Measurements from ENCODE around the gene NACAD. TPM values are rescaled to one million over a fixed set of nuclear protein-coding genes. Genes with fewer than 3 reads are reported as not detected.

NACAD gene
- total RNA-seq, 1 experiment from 2014 or later: 1.0 TPM

GRCh38 chr7:45053941-45054340, 34.8 kb downstream of the NACAD start:
- Mint-ChIP-seq H3K9me3 (ENCODE audit: unreplicated experiment) (no peaks in the 10 kb centered on the region), H3K4me1 (ENCODE audit: low read depth, unreplicated experiment) (peaks cover 7% of the 10 kb centered on the region), H3K27me3 (ENCODE audit: insufficient read depth, unreplicated experiment) (no peaks in the 10 kb centered on the region), H3K4me3 (ENCODE audit: unreplicated experiment) (no peak overlapping the region), H3K36me3 (ENCODE audit: insufficient read depth, unreplicated experiment) (no peaks in the 10 kb centered on the region), H3K27ac (ENCODE audit: unreplicated experiment) (no peak overlapping the region)
- H3K4me1 ChIP-seq: no peaks in the 10 kb centered on the region
- H3K36me3 ChIP-seq (ENCODE audit: control insufficient read depth, insufficient read depth, low read length): no peaks in the 10 kb centered on the region; the same call in 1 of the 2 replicates
- intact Hi-C loops (cut with micrococcal nuclease; ENCODE audit: unreplicated experiment): no loop called here
- no peak overlapping the region for H3K4me3 ChIP-seq (ENCODE audit: low read depth, low read length)
- H3K9me3 ChIP-seq: no peaks in the 10 kb centered on the region
- no peak for TF ChIP-seq CTCF (IDR thresholded peaks at IDR 0.05; ENCODE audit: insufficient read depth in 1 of 2, low read depth in 1 of 2, low read length in 1 of 2, severe bottlenecking in 1 of 2, unreplicated experiment in 1 of 2)
- H3K27me3 ChIP-seq (replicated peaks; ENCODE audit: control insufficient read depth, insufficient read depth, low read length): no peaks in the 10 kb centered on the region
- no TSS peak for BruUV-seq (replicated peaks)
- ChIA-PET POLR2A (no interaction called here), CTCF (no interaction called here)
- DNase-seq: no peak

GRCh38 chr7:45053401-45053800, 35.4 kb downstream of the NACAD start:
- intact Hi-C loops (cut with micrococcal nuclease; ENCODE audit: unreplicated experiment): no loop called here
- Histone ChIP-seq H3K4me3 (ENCODE audit: low read depth, low read length) (no peak overlapping the region), H3K36me3 (ENCODE audit: control insufficient read depth, insufficient read depth, low read length) (no peaks in the 10 kb centered on the region; the same call in 1 of the 2 replicates), H3K9me3 (no peaks in the 10 kb centered on the region), H3K27me3 (replicated peaks; ENCODE audit: control insufficient read depth, insufficient read depth, low read length) (no peaks in the 10 kb centered on the region), H3K4me1 (no peaks in the 10 kb centered on the region)
- H3K9me3 Mint-ChIP-seq (ENCODE audit: unreplicated experiment): no peaks in the 10 kb centered on the region
- CTCF ChIA-PET: no interaction called here
- no TSS peak for BruUV-seq (replicated peaks)
- H3K4me3 Mint-ChIP-seq (ENCODE audit: unreplicated experiment): no peak overlapping the region
- POLR2A ChIA-PET: no interaction called here
- no peaks in the 10 kb centered on the region for H3K36me3 Mint-ChIP-seq (ENCODE audit: insufficient read depth, unreplicated experiment)
- peak in 1 of 2 experiments; percentile 11 for DNase-seq
- no peaks in the 10 kb centered on the region for H3K27me3 Mint-ChIP-seq (ENCODE audit: insufficient read depth, unreplicated experiment)
- peak overlapping the region; percentile 25 for H3K27ac Mint-ChIP-seq (ENCODE audit: unreplicated experiment)
- no peak for TF ChIP-seq CTCF (IDR thresholded peaks at IDR 0.05; ENCODE audit: insufficient read depth in 1 of 2, low read depth in 1 of 2, low read length in 1 of 2, severe bottlenecking in 1 of 2, unreplicated experiment in 1 of 2)
- H3K4me1 Mint-ChIP-seq (ENCODE audit: low read depth, unreplicated experiment): peaks cover 7% of the 10 kb centered on the region

GRCh38 chr7:45052011-45052410, 36.8 kb downstream of the NACAD start:
- H3K27me3 Mint-ChIP-seq (ENCODE audit: insufficient read depth, unreplicated experiment): no peaks in the 10 kb centered on the region
- Histone ChIP-seq H3K36me3 (ENCODE audit: control insufficient read depth, insufficient read depth, low read length) (no peaks in the 10 kb centered on the region; the same call in 1 of the 2 replicates), H3K9me3 (no peaks in the 10 kb centered on the region), H3K27me3 (replicated peaks; ENCODE audit: control insufficient read depth, insufficient read depth, low read length) (no peaks in the 10 kb centered on the region), H3K4me1 (no peaks in the 10 kb centered on the region), H3K4me3 (ENCODE audit: low read depth, low read length) (no peak overlapping the region)
- no peak for TF ChIP-seq CTCF (IDR thresholded peaks at IDR 0.05; ENCODE audit: insufficient read depth in 1 of 2, low read depth in 1 of 2, low read length in 1 of 2, severe bottlenecking in 1 of 2, unreplicated experiment in 1 of 2)
- no TSS peak for BruUV-seq (replicated peaks)
- H3K4me3 Mint-ChIP-seq (ENCODE audit: unreplicated experiment): no peak overlapping the region
- no peaks in the 10 kb centered on the region for H3K9me3 Mint-ChIP-seq (ENCODE audit: unreplicated experiment)
- H3K4me1 Mint-ChIP-seq (ENCODE audit: low read depth, unreplicated experiment): no peaks in the 10 kb centered on the region
- DNase-seq: peak in 1 of 2 experiments; percentile 8
- ChIA-PET CTCF (no interaction called here), POLR2A (no interaction called here)
- no peaks in the 10 kb centered on the region for H3K36me3 Mint-ChIP-seq (ENCODE audit: insufficient read depth, unreplicated experiment)
- intact Hi-C loops (cut with micrococcal nuclease; ENCODE audit: unreplicated experiment): no loop called here
- no peak overlapping the region for H3K27ac Mint-ChIP-seq (ENCODE audit: unreplicated experiment)
